HG03565 (cell line): ENCODE measurements around the gene FZD10.

ENCODE experiments used
- ATAC-seq: cut with Tn5 transposase; IDR thresholded peaks from one replicate; pipeline ENCODE4 v1.9.1; 2021; ENCODE audit warnings: mild to moderate bottlenecking, moderate library complexity; ENCODE audit not compliant: unreplicated experiment

The FZD10 gene

DNA sequence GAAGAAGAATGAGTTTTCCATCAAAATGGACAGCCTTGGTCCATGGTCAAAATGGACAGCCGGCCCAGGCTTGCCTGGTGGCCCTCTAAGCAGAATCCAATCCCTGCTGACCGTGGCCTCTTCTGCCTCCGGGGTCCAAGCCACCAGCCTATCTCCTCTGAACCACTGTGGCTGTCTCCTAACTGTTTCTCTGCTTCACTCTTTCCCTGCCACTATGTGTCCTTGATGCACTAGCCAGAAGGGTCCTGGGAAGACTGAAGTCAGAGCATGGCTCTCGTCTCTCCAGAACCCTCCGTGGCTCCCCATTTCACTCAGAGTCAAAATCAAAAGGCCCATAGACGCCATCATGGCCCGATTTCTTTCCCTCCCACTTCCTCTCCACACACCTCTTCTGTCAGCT lies 8.5 kb upstream of the FZD10 start:
- no peak for ATAC-seq

DNA sequence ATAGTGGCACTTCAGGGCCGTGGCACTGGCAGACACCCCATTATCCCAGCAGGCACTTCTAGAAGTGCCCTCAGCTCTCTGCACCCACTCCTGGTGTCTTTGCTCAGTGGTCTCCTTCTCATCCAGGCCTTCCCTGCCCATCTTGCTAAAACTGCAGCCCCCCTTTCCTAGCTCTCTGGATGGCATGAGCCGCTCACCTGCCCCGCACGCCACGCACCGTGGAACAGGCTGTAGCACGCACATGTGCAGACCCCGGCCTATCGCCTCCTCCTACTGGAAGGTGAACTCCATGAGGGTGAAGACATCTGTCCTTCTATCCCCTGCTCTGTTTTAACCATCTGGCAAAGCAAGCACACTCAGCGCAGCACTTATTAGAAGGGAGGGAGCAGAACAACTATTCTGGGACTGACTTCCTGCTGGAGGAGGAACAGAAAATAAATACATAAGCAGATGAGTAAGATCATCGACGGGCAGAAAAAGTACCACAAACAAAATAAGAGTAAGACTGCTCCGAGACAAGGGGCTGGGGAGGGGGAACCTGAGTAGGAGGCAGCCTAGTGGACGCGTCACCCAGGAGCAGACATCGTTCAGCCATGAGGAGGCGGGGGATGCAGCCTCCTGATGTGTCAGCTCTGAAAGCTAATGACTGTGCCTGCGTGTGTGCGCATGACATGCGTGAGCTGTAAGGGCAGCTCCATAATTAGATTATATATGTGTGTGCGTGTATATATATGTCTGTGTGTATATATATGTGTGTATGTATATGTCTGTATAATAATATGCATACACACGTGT lies 7.8 kb upstream of the FZD10 start:
- no peak for ATAC-seq

DNA sequence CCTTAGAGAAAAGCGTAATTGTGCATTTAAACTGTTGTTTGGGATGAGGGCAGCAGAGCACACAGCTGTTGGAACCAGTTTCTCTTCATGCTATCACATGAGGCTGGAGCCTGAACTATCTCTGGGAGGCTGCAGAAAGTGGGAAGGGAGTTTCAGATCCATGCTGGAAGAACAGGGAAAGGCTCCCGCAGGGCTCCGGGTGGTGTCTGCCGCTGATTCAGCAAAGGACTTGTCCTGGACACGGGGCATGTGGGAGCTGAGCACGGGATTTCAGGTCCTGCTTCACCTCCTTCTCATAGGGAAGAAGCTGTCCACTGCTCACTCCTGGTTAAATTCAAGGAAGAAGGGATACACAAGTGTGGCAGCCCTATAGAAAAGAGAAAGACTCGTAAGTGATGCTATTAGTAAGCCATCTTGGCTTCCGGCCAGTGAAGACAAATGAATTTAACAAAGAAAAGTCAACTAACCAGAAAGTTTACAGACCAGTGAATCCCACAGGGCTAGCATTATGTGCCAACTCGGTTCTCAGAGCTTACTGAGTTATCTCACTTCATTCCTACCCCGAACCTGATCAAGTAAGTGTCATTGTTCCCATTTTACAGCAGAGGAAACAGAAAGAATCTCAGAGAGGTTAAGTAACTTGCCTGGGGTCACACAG lies 6.7 kb upstream of the FZD10 start:
- no peak for ATAC-seq

DNA sequence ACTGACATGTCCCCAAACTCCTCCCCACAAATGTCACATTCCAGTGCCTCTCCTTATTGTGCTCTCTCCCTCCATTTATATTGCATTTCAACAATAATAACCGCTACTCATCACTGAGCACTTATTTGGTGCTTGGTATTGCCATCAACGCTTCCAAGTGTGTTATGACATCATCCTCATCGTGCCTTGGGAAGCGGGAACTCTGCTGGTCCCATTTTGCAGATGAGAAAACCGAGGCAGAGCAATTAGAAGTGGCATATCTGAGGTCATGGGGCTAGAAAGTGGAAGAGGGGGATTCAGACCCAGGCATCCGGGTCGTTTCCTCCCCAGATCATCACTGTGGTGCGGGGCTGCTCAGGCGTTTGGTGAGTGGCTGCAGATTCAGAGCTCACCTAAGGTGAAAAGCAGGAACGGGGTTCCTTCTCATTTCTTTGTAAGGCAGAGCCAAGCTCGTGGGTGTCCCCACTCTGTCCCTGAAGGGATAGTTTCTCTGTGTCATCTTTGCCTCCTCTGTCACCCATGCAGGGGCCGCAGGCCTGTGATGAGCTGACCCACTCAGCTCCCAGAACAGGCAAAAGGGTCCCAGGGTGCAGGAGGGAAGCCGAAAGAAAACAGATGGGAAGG lies 5.5 kb upstream of the FZD10 start:
- ATAC-seq: no peak

DNA sequence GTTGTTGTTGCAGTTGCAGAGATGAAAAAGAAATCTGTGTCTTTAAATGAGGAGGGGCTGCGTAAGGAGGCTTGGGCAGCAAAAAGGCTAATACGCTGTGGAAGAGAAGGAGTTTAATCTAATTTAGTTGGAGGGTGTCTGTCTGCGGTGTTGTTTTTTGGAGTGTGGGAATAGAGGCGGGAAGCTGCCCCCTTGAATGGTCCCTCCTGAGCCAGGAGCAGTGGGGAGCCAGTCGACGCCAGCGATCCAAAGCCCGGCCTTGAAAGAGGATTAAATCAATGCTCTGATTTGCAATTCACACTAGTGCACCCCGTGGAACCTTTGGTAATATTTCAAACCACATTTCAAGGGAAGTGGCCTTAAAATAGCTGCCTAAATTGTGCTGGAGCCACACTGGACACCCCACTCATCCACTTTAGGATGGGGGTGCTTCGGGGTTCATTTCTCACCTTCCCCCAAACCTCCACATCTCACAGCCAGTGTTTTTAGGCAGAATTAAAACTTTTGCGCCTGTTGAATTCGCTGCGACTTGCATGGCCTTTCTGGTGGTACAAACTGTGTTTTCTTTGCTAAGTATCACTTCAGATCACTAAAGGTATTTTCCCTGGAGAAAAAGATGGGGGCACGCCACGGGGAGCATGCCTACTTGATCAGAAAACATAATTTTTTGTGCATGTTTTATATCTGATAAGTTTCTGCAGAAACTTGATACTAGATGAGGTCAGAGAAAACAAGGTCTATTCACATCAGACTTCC lies 4.1 kb upstream of the FZD10 start:
- ATAC-seq: no peak

DNA sequence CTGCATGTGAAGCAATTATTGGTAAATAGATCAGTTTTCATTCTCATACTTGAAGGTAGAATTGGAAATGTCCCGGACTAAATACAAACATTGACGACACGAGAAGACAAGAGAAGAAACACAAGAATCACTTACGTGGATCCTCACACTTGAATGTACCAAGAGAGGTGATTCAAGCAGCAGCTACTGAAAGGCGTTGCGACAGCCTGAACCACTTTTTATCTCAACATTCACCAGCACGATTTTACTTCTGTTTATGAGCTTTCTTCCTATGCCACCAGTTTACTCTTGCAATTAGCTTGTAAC lies 3.6 kb upstream of the FZD10 start:
- no peak for ATAC-seq

DNA sequence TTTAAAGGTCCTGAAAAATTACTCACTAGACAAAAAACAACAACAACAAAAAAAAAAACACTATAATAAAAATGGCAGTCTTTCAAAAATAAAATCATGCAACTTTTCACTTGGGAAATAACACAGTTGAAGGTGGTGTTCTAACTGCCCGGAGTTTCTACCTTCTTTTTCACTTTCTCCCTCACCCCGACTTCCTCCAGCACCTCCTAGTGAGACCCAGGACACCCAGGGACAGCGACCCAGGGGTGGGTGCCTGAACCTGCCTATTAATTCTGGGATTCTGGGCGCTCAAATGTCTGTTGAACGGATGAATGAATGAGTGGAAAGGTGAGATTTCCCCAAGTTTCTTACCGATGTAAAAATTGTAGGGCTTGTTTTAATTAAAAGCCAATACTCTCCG lies 2.0 kb upstream of the FZD10 start:
- no peak for ATAC-seq

DNA sequence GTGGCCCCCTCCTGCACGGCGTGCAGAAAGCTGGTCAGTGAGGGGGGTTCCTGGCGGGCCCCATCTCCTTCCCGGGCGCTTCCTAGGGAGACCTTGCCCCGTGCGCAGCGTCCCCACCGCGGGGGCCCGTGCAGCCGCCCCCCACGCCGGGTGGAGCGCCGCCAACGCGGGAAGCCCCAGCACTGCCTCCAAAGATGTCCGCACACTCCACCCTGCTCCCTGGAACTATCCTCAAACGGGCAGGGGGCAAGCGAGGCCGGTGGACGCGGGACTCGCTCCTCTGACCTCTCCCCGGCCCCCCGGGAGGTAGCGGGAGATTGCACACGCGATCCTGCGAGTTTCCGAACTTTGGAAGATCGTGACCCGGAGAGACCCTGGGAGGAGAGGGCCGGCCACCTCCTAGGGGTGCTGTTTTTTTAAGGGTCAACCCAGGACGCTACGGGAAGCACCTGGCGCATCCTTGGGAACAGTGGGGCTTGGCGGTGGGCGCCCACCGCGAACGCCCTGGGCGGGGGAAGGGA lies 1.5 kb upstream of the FZD10 start:
- ATAC-seq: no peak

DNA sequence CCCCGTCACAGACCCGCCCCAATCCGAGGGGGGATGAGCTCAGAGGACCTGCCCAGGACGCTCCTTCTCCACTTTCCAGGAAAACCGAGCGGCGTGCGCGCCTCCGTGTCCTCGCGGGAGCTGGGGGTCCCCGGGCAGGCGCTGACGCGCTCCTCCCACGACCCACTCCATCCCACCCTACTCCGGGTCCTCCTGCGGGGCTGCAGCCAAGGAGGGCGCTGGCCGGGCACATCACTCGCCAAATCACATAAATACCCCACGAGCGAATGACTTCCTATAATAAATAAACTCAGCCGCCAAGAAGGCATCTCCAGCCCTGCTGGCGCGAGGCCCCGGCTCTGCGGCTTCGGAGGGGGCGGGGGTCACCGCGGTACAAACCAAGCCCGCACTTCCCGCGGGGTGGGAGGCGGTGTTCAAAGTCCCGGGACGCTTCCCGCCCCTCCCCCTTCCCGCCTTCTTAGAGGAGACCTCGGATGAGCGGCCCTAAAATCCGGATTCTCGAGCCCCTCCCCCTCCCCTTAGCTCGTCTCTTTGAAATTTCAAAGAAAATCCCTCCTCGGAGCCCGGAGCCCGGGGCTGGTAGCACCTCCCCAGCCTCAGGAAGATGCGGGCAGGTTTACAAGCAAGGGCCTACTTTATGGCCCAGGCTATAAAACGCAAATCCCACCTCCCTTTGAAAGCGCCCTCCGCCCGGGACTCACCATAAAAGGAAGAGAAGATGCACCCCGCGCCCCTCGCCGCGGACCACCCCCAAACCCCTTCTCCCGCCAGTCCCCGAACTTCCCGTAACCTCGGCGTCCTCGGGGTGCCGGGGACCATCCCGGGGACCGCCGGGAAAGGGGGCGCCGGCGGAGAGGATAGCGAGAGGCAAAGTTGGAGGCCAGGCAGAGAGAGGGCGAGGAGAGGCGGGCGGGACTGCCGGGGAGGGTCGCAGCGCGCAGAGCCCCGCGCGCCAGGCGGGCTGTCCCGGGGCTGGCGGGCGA lies 712 bp upstream of the FZD10 start:
- ATAC-seq: no peak

DNA sequence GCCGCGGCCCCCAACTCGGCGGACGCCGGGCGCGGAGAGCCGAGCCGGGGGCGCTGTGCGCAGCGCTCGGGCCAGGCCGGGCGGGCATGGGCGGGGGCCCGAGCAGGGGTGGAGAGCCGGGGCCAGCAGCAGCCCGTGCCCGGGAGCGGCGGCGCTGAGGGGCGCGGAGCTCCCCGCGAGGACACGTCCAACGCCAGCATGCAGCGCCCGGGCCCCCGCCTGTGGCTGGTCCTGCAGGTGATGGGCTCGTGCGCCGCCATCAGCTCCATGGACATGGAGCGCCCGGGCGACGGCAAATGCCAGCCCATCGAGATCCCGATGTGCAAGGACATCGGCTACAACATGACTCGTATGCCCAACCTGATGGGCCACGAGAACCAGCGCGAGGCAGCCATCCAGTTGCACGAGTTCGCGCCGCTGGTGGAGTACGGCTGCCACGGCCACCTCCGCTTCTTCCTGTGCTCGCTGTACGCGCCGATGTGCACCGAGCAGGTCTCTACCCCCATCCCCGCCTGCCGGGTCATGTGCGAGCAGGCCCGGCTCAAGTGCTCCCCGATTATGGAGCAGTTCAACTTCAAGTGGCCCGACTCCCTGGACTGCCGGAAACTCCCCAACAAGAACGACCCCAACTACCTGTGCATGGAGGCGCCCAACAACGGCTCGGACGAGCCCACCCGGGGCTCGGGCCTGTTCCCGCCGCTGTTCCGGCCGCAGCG lies 639 bp downstream of the FZD10 start:
- ATAC-seq: no peak

DNA sequence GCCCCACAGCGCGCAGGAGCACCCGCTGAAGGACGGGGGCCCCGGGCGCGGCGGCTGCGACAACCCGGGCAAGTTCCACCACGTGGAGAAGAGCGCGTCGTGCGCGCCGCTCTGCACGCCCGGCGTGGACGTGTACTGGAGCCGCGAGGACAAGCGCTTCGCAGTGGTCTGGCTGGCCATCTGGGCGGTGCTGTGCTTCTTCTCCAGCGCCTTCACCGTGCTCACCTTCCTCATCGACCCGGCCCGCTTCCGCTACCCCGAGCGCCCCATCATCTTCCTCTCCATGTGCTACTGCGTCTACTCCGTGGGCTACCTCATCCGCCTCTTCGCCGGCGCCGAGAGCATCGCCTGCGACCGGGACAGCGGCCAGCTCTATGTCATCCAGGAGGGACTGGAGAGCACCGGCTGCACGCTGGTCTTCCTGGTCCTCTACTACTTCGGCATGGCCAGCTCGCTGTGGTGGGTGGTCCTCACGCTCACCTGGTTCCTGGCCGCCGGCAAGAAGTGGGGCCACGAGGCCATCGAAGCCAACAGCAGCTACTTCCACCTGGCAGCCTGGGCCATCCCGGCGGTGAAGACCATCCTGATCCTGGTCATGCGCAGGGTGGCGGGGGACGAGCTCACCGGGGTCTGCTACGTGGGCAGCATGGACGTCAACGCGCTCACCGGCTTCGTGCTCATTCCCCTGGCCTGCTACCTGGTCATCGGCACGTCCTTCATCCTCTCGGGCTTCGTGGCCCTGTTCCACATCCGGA lies 1.4 kb downstream of the FZD10 start:
- ATAC-seq: no peak

DNA sequence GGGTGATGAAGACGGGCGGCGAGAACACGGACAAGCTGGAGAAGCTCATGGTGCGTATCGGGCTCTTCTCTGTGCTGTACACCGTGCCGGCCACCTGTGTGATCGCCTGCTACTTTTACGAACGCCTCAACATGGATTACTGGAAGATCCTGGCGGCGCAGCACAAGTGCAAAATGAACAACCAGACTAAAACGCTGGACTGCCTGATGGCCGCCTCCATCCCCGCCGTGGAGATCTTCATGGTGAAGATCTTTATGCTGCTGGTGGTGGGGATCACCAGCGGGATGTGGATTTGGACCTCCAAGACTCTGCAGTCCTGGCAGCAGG lies 1.9 kb downstream of the FZD10 start:
- no peak for ATAC-seq

DNA sequence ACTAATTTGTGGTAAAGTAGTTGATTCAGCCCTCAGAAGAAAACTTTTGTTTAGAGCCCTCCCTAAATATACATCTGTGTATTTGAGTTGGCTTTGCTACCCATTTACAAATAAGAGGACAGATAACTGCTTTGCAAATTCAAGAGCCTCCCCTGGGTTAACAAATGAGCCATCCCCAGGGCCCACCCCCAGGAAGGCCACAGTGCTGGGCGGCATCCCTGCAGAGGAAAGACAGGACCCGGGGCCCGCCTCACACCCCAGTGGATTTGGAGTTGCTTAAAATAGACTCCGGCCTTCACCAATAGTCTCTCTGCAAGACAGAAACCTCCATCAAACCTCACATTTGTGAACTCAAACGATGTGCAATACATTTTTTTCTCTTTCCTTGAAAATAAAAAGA lies 2.7 kb downstream of the FZD10 start:
- ATAC-seq: no peak

DNA sequence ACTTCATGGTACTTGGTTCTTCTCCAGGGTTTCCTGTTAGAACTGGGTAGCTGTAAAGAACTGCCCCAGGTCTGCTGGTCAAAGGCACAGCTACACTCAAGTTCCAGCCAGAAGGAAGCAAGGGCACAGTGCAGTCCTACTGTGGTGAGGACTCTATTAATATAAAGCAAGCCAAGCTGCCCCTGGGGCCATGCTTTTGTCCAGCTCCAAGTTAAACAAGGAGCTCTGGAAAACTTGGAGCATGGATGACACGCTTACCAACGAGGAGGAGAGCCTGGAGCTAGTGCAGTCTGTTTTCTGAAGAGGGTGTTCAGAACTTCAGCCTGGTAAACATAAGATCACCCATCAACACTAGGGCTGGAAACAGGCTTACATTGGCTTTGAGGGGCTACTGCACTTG lies 4.0 kb downstream of the FZD10 start:
- ATAC-seq: no peak

DNA sequence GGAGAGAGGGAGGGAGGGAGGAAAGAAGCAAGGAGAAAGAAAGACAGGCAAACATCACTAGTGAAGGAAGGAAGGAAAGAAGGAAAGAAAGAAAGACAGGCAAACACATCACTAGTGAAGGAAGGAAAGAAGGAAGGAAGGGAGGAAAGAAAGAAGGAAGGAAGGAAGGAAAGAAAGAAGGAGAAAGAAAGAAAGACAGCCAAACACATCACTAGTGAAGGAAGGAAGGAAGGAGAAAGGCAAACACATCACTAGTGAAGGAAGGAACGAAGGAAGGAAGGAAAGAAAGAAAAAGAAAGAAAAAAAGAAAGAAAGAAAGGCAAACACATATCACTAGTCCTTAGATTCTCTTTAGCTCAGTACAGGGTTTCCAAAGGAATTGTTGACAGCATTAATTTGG lies 5.3 kb downstream of the FZD10 start:
- ATAC-seq: no peak

DNA sequence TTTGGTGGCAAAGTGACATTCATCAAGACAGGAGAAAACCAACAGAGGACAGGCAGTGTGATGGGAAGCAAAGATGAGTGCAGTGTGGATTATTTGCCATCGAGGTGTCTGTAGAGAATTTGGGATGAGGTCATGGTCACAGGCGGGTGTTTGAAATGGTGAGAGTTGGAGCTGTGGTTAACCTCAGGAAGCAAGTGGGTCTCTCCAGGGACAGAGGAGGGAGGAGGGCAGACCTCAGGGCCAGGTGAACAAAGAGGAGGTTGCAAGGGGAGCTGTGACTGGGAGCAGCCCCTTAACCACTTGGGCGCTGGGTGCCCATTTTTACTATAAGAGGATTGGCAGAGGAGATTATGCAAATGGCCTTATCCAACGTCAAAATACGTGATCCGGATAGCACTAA lies 7.0 kb downstream of the FZD10 start:
- no peak for ATAC-seq

DNA sequence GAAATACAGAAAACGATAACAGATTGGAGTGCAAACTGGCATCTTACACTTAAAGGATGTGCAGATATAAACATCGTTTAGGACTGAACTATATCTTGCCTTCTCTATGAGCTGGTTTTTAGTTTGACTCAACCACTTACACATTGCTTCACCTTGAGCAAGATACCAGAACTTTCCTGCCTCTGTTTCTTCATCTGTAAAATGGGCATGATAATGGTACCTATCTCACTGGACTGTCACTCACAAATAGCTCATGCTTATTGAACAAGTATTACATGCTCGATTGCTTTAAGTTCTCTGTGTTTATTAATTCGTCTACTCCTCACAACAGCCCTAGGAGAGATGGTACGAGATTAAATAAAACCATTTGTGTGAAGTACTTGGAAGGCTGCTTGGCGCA lies 7.7 kb downstream of the FZD10 start:
- no peak for ATAC-seq

DNA sequence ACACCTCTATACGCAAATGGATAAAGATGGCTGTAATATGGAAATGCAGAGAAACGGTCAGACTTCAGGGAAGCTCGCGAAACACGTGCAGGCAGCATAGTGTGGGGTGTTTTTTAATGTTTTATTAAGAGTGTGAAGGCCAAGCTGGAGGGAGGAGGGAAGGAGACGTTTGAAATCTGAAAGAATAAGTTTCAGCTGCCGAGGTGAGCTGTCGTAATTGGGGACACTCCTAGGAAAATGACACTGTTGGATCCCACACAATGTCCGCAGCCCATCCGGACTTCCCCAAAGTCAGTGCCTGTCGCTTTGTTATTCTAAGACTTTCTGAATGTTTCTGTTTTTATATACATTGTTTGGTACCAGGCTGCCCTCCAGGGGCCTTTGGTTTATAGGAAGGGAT lies 8.3 kb downstream of the FZD10 start:
- ATAC-seq: no peak

DNA sequence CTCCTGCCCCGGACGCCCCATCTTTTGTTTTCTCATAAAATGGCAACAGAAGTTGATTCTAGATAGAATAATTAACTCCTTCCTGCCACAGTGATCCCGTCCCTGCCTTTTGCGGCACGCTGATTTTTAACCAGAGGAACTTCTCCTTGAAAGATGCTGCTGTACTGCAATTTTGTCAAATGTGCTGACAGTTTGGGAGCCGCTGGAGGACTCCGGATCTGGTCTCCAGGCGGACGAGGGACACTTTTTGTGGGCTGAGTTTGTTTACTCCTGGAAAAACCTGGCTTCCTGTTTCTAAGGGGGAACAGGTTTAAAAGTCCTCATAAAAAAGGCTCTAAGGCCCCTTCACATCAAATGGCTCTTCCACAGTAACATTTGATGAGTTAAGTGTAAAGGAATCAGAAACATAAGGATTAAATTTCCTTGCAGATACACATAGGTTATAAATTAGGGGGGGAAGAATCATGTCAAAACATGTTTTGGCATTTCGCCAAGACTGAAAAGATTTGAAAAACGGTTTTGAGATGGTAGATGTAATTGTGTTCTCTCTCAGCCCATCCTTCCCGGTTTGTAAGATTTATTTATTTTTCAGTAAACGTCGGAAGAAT lies 15.5 kb downstream of the FZD10 start:
- ATAC-seq: no peak
